H9 (cell line): ENCODE data around the gene TMEM175. TPM values are rescaled to one million over a fixed set of nuclear protein-coding genes. Genes with fewer than 3 reads are reported as not detected.

ENCODE experiments used
- DNase-seq: peaks from one replicate; pipeline ENCODE4 v3.0.0-alpha.2; 2017
- H2AFZ ChIP-seq: one replicate; pipeline ENCODE4 v1.6.1; 2013; ENCODE audit warnings: mild to moderate bottlenecking, low read length, control low read depth, moderate library complexity
- H2AK5ac ChIP-seq: 2 replicates; pipeline ENCODE4 v1.6.1; 2013; ENCODE audit warnings: low read length, control low read depth, mixed read lengths; ENCODE audit not compliant: insufficient read length
- H2BK120ac ChIP-seq: one replicate; pipeline ENCODE4 v1.6.1; 2013; ENCODE audit warnings: low read depth, mild to moderate bottlenecking, low read length, control low read depth, inconsistent platforms; ENCODE audit not compliant: poor library complexity, severe bottlenecking
- H2BK12ac ChIP-seq: 2 replicates; pipeline ENCODE4 v1.6.1; 2013; ENCODE audit warnings: low read length, control low read depth, mixed read lengths, low read depth; ENCODE audit not compliant: insufficient read length
- H2BK15ac ChIP-seq: 2 replicates; pipeline ENCODE4 v1.6.1; 2013; ENCODE audit warnings: low read depth, low read length, control low read depth
- H2BK20ac ChIP-seq: one replicate; pipeline ENCODE4 v1.6.1; 2013; ENCODE audit warnings: low read depth, mild to moderate bottlenecking, low read length, control low read depth, inconsistent platforms; ENCODE audit not compliant: poor library complexity, severe bottlenecking
- H2BK5ac ChIP-seq: 2 replicates; pipeline ENCODE4 v1.6.1; 2013; ENCODE audit warnings: low read length, control low read depth, mixed read lengths; ENCODE audit not compliant: insufficient read length
- H3K14ac ChIP-seq: 2 replicates; pipeline ENCODE4 v1.6.1; 2013; ENCODE audit warnings: low read length, control low read depth; ENCODE audit not compliant: insufficient read depth
- H3K18ac ChIP-seq: 2 replicates; pipeline ENCODE4 v1.6.1; 2013; ENCODE audit warnings: low read depth, mild to moderate bottlenecking, mixed read lengths, low read length, control low read depth; ENCODE audit not compliant: insufficient read length
- H3K23ac ChIP-seq: 2 replicates; pipeline ENCODE4 v1.6.1; 2013; ENCODE audit warnings: low read length, control low read depth, mixed read lengths, low read depth; ENCODE audit not compliant: insufficient read length
- H3K23me2 ChIP-seq: 2 replicates; pipeline ENCODE4 v1.6.1; 2013; ENCODE audit warnings: low read depth, mild to moderate bottlenecking, mixed read lengths, low read length, control low read depth; ENCODE audit not compliant: insufficient read length, poor library complexity, severe bottlenecking
- H3K27ac ChIP-seq: 2 replicates; pipeline ENCODE4 v1.5.1; 2013; ENCODE audit warnings: low read length, control low read depth, mixed read lengths, low read depth; ENCODE audit not compliant: insufficient read length
- H3K27me3 ChIP-seq: 2 replicates; pipeline ENCODE4 v1.6.1; 2013; ENCODE audit warnings: low read length, control low read depth, inconsistent platforms; ENCODE audit not compliant: insufficient read depth
- H3K4ac ChIP-seq: 2 replicates; pipeline ENCODE4 v1.6.1; 2013; ENCODE audit warnings: low read depth, mild to moderate bottlenecking, control low read depth, inconsistent platforms, low read length, moderate library complexity
- H3K4me1 ChIP-seq: 2 replicates; pipeline ENCODE4 v1.6.1; 2013; ENCODE audit warnings: low read length, control low read depth, inconsistent platforms; ENCODE audit not compliant: insufficient read depth
- H3K4me2 ChIP-seq: 2 replicates; pipeline ENCODE4 v1.6.1; 2013; ENCODE audit warnings: low read length, control low read depth, mixed read lengths; ENCODE audit not compliant: insufficient read length, insufficient read depth
- H3K56ac ChIP-seq: 2 replicates; pipeline ENCODE4 v1.6.1; 2013; ENCODE audit warnings: low read depth, mild to moderate bottlenecking, mixed read lengths, low read length, control low read depth; ENCODE audit not compliant: insufficient read length
- H3K79me1 ChIP-seq: 2 replicates; pipeline ENCODE4 v1.6.1; 2013; ENCODE audit warnings: low read depth, mild to moderate bottlenecking, moderate library complexity, low read length, control low read depth, inconsistent platforms; ENCODE audit not compliant: insufficient read depth, poor library complexity, severe bottlenecking
- H3K79me2 ChIP-seq: 2 replicates; pipeline ENCODE4 v1.6.1; 2013; ENCODE audit warnings: low read length, control low read depth, inconsistent platforms; ENCODE audit not compliant: insufficient read depth
- H3K9ac ChIP-seq: 2 replicates; pipeline ENCODE4 v1.6.1; 2013; ENCODE audit warnings: low read length, control low read depth, mixed read lengths; ENCODE audit not compliant: insufficient read length; ENCODE audit errors: extremely low read depth
- H3K9me3 ChIP-seq: one replicate; pipeline ENCODE4 v1.6.1; 2013; ENCODE audit warnings: low read depth, low read length, inconsistent platforms; ENCODE audit not compliant: control insufficient read depth
- H3T11ph ChIP-seq: one replicate; pipeline ENCODE4 v1.6.1; 2013; ENCODE audit warnings: mild to moderate bottlenecking, low read length, control low read depth, inconsistent platforms
- H4K20me1 ChIP-seq: one replicate; pipeline ENCODE4 v1.6.1; 2013; ENCODE audit not compliant: control insufficient read depth, insufficient read length, insufficient read depth
- H4K5ac ChIP-seq: 2 replicates; pipeline ENCODE4 v1.6.1; 2013; ENCODE audit warnings: low read depth, mild to moderate bottlenecking, mixed read lengths, low read length, control low read depth; ENCODE audit not compliant: insufficient read length
- H4K8ac ChIP-seq: replicated peaks from 2 replicates; pipeline ENCODE4 v1.6.1; 2013; ENCODE audit warnings: low read length, control low read depth, mixed read lengths, low read depth; ENCODE audit not compliant: insufficient read length
- H4K91ac ChIP-seq: 2 replicates; pipeline ENCODE4 v1.6.1; 2013; ENCODE audit warnings: low read depth, mild to moderate bottlenecking, moderate library complexity, mixed read lengths, low read length, control low read depth; ENCODE audit not compliant: insufficient read length
- H3K27ac Mint-ChIP-seq, 3 experiments: 2 replicates in 2 of 3; 3 replicates in 1 of 3; pipeline ENCODE4 v1.8.0; 2020 to 2021; ENCODE audit warnings: mixed read lengths in 3 of 3, mild to moderate bottlenecking in 1 of 3, moderate library complexity in 1 of 3
- H3K27me3 Mint-ChIP-seq: 2 replicates; pipeline ENCODE4 v1.8.0; 2021; ENCODE audit warnings: low read depth, mild to moderate bottlenecking, moderate library complexity, mixed read lengths
- H3K36me3 Mint-ChIP-seq, 3 experiments: 2 replicates in 2 of 3; 3 replicates in 1 of 3; pipeline ENCODE4 v1.8.0; 2020 to 2021; ENCODE audit warnings: low read depth in 3 of 3, mixed read lengths in 3 of 3; ENCODE audit not compliant: insufficient read depth in 1 of 3
- H3K4me1 Mint-ChIP-seq, 2 experiments: 2 replicates each; pipeline ENCODE4 v1.8.0; 2020; ENCODE audit warnings: mixed read lengths in 2 of 2
- H3K4me3 Mint-ChIP-seq, 2 experiments: 2 replicates in 1 of 2; 3 replicates in 1 of 2; pipeline ENCODE4 v1.8.0; 2020 to 2021; ENCODE audit warnings: mild to moderate bottlenecking in 2 of 2, mixed read lengths in 2 of 2, moderate library complexity in 1 of 2
- H3K9me3 Mint-ChIP-seq, 2 experiments: 2 replicates in 1 of 2; 3 replicates in 1 of 2; pipeline ENCODE4 v1.8.0; 2020; ENCODE audit warnings: mild to moderate bottlenecking in 2 of 2, mixed read lengths in 2 of 2, moderate library complexity in 1 of 2
- CTCF ChIP-seq: fragments of 200-600 bp; sonication (generic); conservative IDR thresholded peaks from 3 replicates; pipeline ENCODE4 v1.8.0; 2021; ENCODE audit warnings: antibody characterized with exemption, mild to moderate bottlenecking
- WGBS: extraction: QIAGEN DNeasy Blood & Tissue Kit; methylation state at CpG from one replicate; pipeline ENCODE4 v1.1.7; 2013; ENCODE audit warnings: missing lambda C conversion rate, low lambda C conversion rate, mixed read lengths; ENCODE audit not compliant: insufficient read length; ENCODE audit errors: extremely low coverage; 5-methylcytosine and 5-hydroxymethylcytosine counted together
- total RNA-seq: library from RNA; stranded (reverse); gene quantifications from 2 replicates; pipeline ENCODE4 v1.2.1, GENCODE V29; 2021

Gene TMEM175
- total RNA-seq, 1 experiment from 2014 or later, result 6.4 TPM

DNA sequence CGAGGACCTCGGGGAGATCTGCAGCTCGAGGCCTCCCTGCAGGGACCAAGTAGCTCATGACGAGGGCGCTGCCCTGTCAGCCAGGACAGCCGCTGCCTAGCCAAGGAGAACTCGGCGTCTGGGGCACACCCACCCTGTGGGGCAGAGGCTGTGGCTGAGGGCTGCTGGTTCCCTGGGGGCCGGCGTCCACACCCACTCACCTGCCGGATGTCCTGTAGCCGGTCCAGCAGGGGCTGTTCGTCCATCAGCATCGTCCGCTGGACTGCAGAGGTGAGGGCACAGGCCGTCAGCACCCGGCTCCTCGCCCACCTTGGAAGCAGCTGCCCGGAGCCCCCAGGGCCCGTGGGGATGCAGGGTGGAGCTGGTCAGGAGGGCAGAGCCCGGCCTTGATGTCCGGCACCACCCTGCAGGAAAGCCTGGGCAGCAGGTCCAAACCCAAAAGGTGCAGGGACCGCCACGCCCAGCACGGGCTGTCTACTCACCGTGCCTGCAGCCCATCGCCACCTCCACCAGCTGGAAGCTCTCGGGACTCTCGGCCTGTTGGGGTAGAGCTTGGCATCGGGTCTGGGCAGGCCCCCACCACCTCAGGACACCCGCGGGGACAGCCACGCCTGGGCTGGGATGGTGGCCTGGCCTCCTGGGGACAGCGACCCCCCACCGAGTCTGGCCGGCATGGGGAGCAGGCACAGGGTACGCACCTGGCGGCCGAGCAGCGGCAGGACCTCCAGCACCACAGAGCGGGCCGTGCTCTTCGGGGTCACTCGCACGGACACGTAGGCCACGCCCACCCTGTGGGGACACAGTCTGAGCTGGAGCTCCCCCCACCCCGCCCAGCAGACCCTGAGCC is 34.2 kb downstream of the TMEM175 start:
- Histone ChIP-seq H3T11ph (no peak overlapping the region), H4K5ac (no peak overlapping the region), H3K9ac (no peak overlapping the region), H3K18ac (no peak overlapping the region), H3K4me2 (no peak overlapping the region), H2AK5ac (no peak overlapping the region), H2BK5ac (no peak overlapping the region), H3K4me1 (no peaks in the 10 kb centered on the region), H3K79me1 (no peaks in the 10 kb centered on the region), H3K14ac (no peak overlapping the region), H3K23ac (no peak overlapping the region), H4K91ac (no peak overlapping the region), H3K9me3 (no peaks in the 10 kb centered on the region), H3K27ac (no peak overlapping the region), H4K8ac (no peak overlapping the region), H2BK120ac (no peak overlapping the region), H3K4ac (no peak overlapping the region), H2BK15ac (no peak overlapping the region), H3K27me3 (no peaks in the 10 kb centered on the region; the same call in 1 of the 2 replicates), H3K56ac (no peak overlapping the region), H4K20me1 (no peaks in the 10 kb centered on the region), H2AFZ (no peak overlapping the region), H3K79me2 (no peaks in the 10 kb centered on the region), H3K23me2 (no peaks in the 10 kb centered on the region), H2BK12ac (no peak overlapping the region), H2BK20ac (no peak overlapping the region)
- Mint-ChIP-seq H3K4me1 (peaks cover 0 to 2% of the 10 kb centered on the region in 2 experiments; a peak in 1 of 4 replicates), H3K9me3 (no peaks in the 10 kb centered on the region), H3K36me3 (no peaks in the 10 kb centered on the region), H3K27me3 (peaks cover 5% of the 10 kb centered on the region), H3K27ac (no peak overlapping the region), H3K4me3 (no peak overlapping the region)
- DNase-seq, result no peak
- no peak for TF ChIP-seq CTCF
- no CpG with 5 or more reads among the region's 48 CpGs for WGBS
